Measurements from ENCODE around the gene BPI. TPM values are rescaled to one million over a fixed set of nuclear protein-coding genes. Genes with fewer than 3 reads are reported as not detected.

Gene BPI
- total and polyA plus RNA-seq, 2 donors (not counting 1 experiment from before 2014, with no cell fraction given): 0.10 to 0.44 TPM

GRCh38 chr20:38284893-38285444, 19.0 kb upstream of the BPI start:
- Histone ChIP-seq H3K4me2 (replicated peaks; ENCODE audit: low read depth, low read length, poor library complexity, severe bottlenecking) (no peak overlapping the region), H4K20me1 (ENCODE audit: control insufficient read depth, insufficient read depth, low read length, poor library complexity, severe bottlenecking) (no peaks in the 10 kb centered on the region), H3K4me1 (ENCODE audit: control insufficient read depth in 2 of 2, insufficient read depth in 2 of 2, low read length in 2 of 2) (no peaks in the 10 kb centered on the region), H3K9ac (ENCODE audit: low read length) (no peak overlapping the region), H3K4me3 (ENCODE audit: control extremely low read depth in 1 of 5, extremely low read depth in 1 of 5, insufficient read depth in 1 of 5, low read depth in 2 of 5, low read length in 4 of 5) (no peak overlapping the region), H3K27me3 (replicated peaks in 1 of 4; ENCODE audit: control extremely low read depth in 1 of 4, control insufficient read depth in 3 of 4, insufficient read depth in 4 of 4, low read length in 3 of 4) (peaks cover 0 to 8% (median 2%) of the 10 kb centered on the region in 4 experiments), H3K9me3 (ENCODE audit: control extremely low read depth in 1 of 3, control insufficient read depth in 2 of 3, insufficient read depth in 1 of 3, low read length in 2 of 3) (peaks cover 0 to 5% (median 0%) of the 10 kb centered on the region in 3 donors), H2AFZ (ENCODE audit: insufficient read depth, low read depth, low read length, poor library complexity, severe bottlenecking) (no peak overlapping the region), H3K36me3 (replicated peaks in 1 of 2; ENCODE audit: control extremely low read depth in 1 of 2, control insufficient read depth in 1 of 2, extremely low read depth in 1 of 2, insufficient read depth in 2 of 2, low read length in 1 of 2) (no peaks in the 10 kb centered on the region), H3K79me2 (ENCODE audit: control insufficient read depth, insufficient read depth, low read length) (no peaks in the 10 kb centered on the region), H3K27ac (ENCODE audit: low read length in 2 of 2) (no peak overlapping the region)
- peaks cover 30% of the 10 kb centered on the region for H3K27me3 Mint-ChIP-seq
- TF ChIP-seq EZH2 (IDR thresholded peaks at IDR 0.05; ENCODE audit: borderline replicate concordance, insufficient read depth, low read depth, low read length, poor library complexity, severe bottlenecking): no peak
- no peak overlapping the region for H3K27ac Mint-ChIP-seq
- ATAC-seq (ENCODE audit: low read depth): no peak
- intact Hi-C loops (cut with micrococcal nuclease): no loop called here
- H3K4me1 Mint-ChIP-seq: no peaks in the 10 kb centered on the region
- WGBS (ENCODE audit: insufficient coverage): 100% methylated on average over 2 of the region's 5 CpGs
- H3K9me3 Mint-ChIP-seq (ENCODE audit: insufficient read depth): no peaks in the 10 kb centered on the region
- ChIA-PET POLR2A (no interaction called here), CTCF (no interaction called here)
- no peak overlapping the region for H3K4me3 Mint-ChIP-seq
- no peak for DNase-seq

- ChIA-PET POLR2A (no interaction called here), CTCF (no interaction called here)
- Mint-ChIP-seq H3K4me1 (no peaks in the 10 kb centered on the region), H3K27ac (no peak overlapping the region), H3K27me3 (peaks cover 44% of the 10 kb centered on the region), H3K9me3 (ENCODE audit: insufficient read depth) (no peaks in the 10 kb centered on the region), H3K4me3 (no peak overlapping the region)
- no peak overlapping the region for H3K27ac ChIP-seq (ENCODE audit: low read length in 2 of 2)
- no peak overlapping the region for H3K9ac ChIP-seq (ENCODE audit: low read length)
- 72% methylated on average over 15 of the region's 16 CpGs for WGBS (ENCODE audit: insufficient coverage)
- H3K4me1 ChIP-seq (ENCODE audit: control insufficient read depth in 2 of 2, insufficient read depth in 2 of 2, low read length in 2 of 2): no peaks in the 10 kb centered on the region
- intact Hi-C loops (cut with micrococcal nuclease): no loop called here
- peaks cover 0 to 5% (median 0%) of the 10 kb centered on the region in 3 donors for H3K9me3 ChIP-seq (ENCODE audit: control extremely low read depth in 1 of 3, control insufficient read depth in 2 of 3, insufficient read depth in 1 of 3, low read length in 2 of 3)
- no peak overlapping the region for H2AFZ ChIP-seq (ENCODE audit: insufficient read depth, low read depth, low read length, poor library complexity, severe bottlenecking)
- DNase-seq (no peak), ATAC-seq (ENCODE audit: low read depth) (no peak)
- no peak overlapping the region for H3K4me2 ChIP-seq (replicated peaks; ENCODE audit: low read depth, low read length, poor library complexity, severe bottlenecking)
- no peaks in the 10 kb centered on the region for H4K20me1 ChIP-seq (ENCODE audit: control insufficient read depth, insufficient read depth, low read length, poor library complexity, severe bottlenecking)
- H3K4me3 ChIP-seq (ENCODE audit: control extremely low read depth in 1 of 5, extremely low read depth in 1 of 5, insufficient read depth in 1 of 5, low read depth in 2 of 5, low read length in 4 of 5): no peak overlapping the region
- H3K79me2 ChIP-seq (ENCODE audit: control insufficient read depth, insufficient read depth, low read length): no peaks in the 10 kb centered on the region
- TF ChIP-seq EZH2 (IDR thresholded peaks at IDR 0.05; ENCODE audit: borderline replicate concordance, insufficient read depth, low read depth, low read length, poor library complexity, severe bottlenecking): no peak
- TF ChIP-seq CTCF (IDR thresholded peaks at IDR 0.05): no peak
- H3K27me3 ChIP-seq (replicated peaks in 1 of 4; ENCODE audit: control extremely low read depth in 1 of 4, control insufficient read depth in 3 of 4, insufficient read depth in 4 of 4, low read length in 3 of 4): peaks cover 0 to 8% (median 2%) of the 10 kb centered on the region in 4 experiments
- H3K36me3 ChIP-seq (replicated peaks in 1 of 2; ENCODE audit: control extremely low read depth in 1 of 2, control insufficient read depth in 1 of 2, extremely low read depth in 1 of 2, insufficient read depth in 2 of 2, low read length in 1 of 2): no peaks in the 10 kb centered on the region
Measured at GRCh38 chr20:38286586-38287531, 17.1 kb upstream of the BPI start.

All from B cell (primary cell).